ENCODE data around the gene RPL19.
A peak's percentile ranks its signal among the peaks of the same experiment; 100 is the strongest.

RPL19 gene

DNA sequence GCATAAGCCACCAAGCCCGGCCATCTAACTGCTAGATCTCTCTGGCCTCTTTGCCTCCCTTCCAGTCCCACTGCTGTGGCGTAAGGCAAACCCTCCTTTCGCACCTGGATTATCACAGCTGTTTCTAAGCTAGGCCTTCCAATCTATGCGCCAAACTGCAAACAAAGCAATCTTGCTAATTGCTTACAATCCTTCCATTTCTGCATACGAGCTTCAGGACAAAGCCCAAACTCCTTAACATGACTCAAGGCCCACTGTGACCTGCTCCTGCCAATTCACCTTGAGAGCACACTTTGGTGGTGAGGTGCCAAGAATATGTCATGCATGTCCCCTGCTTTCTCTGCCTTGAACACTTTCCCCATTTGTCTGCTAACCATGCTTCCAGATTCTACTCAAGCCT is 28.1 kb upstream of the RPL19 start:
- DNase-seq, result no peak

DNA sequence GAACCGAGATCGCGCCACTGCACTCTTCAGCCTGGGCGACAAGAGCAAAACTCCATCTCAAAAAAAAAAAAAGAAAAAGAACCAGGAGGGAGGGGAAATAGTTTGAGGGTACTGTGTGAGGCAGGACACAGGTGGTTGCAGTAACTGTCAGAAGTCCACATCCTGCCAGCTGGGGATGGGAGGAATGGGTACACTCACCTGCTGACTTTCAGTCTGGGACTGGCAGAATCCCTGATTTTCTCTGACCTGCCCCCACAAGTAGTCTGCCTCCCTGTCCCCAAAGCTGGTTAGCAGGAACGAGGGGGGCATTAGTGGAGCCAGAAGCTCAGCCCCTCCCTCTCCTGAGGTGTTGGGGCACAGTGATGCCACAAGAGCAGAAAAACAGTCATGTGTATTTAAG is 27.0 kb upstream of the RPL19 start:
- DNase-seq, result no peak

DNA sequence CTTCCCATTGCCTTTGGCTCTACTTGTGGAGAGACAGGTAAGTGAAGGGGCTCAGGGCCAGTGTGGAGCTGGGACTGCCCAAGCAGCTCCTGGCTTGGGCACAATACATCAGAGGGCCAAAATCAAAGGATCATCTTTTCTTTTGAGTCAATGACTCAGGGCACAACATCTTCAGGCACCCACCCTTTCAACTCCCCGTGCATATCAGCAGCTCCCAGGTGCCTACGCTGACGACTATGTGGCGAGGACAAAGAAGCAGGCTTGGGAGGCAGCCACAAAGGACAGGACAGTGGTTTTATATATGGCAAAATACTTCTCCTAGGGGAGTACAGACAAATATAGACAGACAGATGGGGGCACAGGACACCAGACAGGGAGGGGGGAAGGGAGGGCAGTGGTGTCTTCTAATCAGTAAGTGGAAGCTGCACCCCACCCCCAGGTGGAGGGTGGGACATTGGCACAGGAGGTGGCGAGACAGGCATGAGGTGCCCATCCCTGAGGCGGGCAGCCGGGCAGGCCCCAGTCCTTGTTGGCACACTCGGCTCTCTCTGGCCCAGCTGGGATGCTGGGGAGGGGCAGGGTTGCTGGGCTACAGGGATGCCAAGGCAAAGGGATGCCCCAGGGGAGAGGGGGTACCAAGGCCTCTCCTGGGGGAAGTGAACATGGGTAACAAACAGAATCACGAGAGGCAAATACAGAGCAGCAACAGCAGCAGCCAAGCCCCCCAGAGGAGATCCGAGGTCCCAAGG is 26.4 kb upstream of the RPL19 start:
- DNase-seq, result peak in 2 of 51 donors; percentile 10 to 23

DNA sequence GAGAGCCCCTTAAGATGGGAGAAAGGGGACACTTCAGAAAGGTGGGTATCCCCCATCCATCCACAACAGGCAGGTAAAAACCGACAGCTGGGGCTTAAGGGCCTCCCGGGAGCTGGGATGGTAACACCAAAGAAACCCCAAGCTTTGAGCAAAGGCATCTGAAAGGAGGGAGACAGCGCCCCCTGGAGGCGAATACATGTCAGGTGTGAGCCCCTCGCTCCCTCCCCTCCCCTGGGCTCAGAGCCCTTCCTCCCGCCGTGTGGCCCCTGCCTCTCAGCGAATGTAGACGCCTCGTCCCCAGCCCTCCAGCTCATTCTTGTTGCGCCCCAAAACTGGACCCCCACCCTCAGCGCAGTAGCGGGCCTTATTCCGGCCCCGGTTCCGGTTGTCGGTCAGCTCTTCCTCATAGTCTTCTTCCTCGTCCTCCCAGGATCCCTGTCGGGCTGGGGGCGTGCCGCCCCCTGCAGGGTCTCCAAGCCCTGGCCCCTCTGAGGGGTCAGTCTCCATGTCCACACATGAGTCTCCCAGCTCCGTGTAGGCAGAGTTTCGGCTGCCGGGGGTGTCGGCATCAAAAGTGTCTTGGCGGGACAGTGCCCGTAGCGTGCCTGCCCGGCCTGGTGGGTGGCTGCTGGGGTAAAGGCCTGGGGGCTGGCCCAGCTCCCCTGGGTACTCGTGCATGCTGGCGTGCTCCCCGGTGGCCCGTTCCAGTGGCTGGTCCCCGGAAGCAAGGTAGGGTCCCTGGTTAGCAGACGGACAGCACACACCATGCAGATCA is 25.0 kb upstream of the RPL19 start:
- peak in 36 of 51 donors; percentile 12 to 76 (median 44) for DNase-seq

DNA sequence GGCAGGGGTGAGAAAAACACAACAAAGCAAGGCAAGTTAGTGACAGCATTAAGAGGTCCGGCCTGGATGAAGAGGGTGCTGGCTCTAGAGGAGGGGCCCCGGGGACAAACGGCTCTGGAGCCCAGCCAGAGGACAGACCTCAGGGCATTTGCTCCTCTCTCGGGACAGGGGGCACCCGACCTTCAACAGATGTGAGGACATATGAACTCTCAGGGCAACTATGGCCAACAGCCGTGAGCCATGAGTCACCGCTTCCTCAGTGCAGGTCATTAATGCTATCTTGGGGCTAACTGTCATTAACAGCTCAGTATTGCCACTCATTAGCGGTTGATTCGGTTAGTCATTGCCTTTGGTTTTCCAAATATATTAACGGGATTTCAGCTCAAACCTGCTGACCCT is 24.4 kb upstream of the RPL19 start:
- no peak for DNase-seq

DNA sequence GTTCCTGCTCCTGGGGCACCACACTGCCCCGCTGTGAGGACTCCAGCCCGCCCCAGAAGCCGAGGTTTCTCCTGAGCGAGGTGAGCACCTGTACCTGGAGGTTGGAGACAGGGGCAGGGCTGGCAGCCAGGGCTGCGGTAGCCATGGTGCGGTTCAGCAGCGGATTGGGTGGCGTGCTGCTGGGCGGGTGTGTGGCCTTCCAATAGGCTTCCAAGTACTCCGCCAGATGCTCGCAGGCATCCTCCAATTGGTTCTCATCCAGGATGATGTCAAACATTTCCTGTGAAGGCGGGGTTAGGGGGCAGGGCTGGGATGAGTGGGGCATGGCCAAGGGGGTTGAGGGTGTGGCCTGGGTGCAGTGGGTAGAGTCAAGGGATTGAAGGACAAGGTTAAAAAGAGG is 22.8 kb upstream of the RPL19 start:
- DNase-seq, result no peak

DNA sequence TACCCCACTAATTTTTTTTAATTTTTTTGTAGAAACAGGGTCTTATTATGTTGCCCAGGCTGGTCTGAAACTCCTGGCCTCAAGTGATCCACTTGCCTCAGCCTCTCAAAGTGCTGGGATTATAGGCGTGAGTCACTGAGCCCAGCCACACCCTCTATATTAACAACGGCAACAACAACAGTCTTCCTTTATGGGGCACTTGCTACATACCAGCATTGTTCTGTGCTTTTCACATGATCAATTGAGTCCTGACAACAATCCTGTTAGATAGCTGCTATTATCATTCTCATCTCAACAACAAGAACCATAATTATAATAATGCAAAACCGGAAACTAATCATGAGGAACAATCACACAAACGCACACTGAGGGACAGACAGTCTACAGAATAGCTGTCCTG is 21.5 kb upstream of the RPL19 start:
- DNase-seq, result no peak

DNA sequence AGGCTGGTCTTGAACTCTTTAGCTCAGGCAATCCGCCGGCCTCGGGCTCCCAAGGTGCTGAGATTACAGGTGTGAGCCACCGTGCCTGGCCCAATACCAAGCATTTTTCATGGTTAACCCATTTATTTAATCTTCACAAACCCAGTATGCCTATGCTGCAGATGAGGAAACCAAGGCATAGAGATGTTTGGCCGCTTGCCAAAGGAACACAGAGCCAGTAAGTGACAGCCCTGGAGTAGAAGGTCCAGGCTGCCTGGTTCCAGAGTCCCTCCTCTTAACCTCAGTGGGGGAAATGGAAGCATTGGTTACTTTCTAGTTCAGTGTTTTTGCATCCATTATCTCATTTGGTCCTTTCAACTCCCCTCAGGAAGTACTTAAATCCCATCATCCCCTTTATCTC is 18.8 kb upstream of the RPL19 start:
- DNase-seq, result no peak

DNA sequence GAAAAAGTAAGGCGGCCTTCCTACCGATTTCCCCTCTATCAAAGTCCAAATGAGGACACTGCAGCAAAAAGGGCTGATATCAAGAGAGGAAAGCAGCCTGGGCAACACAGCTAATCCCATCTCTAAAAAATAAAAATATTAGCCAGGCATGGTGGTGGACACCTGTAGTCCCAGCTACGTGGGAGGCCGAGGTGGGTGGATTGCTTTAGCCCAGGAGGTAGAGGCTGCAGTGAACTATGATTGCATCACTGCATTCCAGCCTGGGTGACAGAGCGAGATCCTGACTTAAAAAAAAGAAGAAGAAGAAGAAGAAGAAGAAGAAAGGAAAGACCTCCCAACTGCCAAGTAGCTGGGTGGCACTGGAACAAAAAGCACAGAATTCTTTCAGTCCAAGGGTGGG is 17.0 kb upstream of the RPL19 start:
- DNase-seq, result no peak

DNA sequence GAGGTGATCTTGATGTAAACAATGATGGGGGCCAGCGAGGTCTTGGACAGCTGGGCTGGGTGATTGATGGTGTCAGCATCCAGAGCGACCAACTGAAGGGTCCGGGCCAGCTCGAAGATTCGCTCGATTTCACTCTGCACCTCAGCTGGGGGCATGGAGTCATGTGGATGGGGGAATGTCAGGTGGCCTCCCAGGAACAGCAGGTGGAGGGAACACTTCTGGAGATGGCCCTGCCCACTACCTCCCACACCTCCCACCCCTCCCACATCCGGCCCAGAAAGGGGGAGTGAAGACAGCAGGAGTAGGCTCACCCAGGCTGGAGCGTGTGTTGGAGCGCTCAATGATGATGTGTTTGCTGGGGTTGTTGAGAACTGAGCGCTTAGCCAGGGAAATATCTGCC is 16.4 kb upstream of the RPL19 start:
- DNase-seq, result no peak

DNA sequence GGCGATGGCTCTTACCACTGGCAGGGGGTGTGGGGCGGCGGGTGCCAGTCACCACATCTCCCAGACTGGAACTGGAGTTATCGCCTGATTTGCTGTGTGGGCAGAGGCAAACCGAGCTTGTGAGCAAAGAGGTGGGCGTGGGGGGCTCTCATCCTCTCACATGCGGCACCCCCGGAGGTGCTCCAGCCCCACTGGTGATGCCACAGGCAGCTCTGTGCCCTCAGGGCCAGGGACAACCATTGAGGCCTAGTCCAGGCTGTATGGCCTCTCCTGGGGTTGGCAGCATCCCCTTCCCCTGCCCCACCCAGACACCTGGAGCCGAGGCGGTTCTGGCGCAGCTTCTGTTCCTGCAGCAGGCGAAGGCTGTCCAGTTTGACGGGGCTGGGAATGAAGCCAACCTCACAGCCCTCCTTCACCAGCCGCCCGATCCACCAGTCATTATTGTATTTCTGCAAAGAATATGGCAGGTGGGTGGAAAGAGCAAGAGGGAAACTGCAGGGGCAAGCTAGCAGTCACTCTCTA is 13.5 kb upstream of the RPL19 start:
- no peak for DNase-seq

DNA sequence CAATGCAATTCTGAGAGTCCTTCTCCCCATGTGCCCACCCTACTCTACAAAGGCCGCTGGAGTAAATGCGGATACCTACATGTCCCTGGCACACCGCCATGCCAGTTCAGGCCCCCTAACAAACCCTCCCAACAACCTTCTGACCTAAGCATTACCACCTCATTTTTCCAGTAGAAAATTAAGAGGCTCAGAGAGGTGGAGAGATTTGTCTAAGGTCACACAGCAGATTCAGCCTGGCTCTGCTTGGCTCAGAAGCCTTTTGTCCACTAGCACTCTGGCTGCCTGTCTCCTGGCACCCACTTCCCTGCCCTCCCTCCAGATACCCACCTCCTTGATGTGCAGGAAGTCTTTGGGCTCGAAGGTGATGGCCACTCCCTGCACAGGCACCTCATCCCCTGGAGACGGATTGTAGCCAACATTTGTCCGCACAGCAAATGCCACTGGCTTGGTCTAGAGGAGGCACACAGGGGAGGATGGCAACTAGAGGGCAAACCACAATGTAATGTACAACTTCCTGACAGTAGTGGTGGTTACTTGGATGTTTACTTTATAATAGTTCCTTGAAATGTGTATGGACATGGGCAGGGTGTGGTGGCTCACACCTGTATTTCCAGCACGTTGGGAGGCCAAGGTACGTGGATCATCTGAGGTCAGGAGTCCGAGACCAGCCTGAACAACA is 12.8 kb upstream of the RPL19 start:
- DNase-seq, result no peak

DNA sequence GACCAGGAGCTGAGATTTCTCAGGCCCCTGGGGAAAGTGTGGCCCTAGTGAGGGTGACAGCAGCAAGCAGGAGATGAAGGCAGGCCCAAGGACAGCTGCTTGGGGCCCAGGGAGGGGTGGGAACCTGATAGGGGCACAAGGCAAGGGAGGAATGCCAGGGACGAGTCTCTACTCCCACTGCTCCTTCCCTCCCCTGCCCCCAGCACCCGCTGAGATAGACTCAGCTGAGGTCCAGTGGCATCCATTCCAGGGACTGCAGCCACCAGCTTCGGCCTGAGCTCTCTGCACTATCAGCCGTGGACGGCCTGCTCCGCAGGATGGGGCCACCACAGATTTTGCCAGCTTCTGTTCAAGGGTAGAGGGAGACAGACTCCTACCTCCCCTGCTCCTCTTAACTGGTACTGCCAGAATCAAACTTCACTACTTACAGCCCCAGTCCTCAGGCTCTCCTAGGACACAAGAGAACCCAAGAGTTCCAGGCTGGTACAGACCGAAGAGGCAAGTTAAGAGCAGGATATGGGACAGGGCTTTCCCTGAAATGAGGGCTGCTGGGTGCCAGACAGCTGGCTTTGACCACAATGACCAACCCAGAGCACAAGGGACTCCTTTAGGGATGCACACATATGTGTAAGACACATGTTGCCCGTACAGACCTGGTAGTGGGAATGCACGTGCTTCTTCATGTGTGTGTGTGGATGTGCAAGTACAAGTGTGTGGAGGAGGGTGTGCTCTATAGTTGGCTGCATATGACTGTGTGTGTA is 8.2 kb upstream of the RPL19 start:
- DNase-seq, result no peak

DNA sequence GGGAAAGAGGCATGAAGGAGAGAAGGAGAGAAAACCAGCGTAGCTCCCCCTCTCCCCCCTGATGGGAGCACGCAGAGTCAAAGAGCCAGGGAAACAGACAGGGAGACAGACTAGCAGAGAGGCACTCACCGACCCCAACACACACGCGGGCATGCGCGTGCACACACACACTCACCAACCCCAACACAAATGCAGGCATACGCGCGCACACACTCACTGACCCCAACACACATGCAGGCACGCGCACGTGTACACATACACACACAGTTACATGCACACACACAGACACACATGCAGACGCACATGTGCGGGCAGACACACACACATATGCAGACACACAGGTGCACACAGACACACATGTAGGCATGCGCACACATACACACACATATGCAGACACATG is 7.2 kb upstream of the RPL19 start:
- no peak for DNase-seq

DNA sequence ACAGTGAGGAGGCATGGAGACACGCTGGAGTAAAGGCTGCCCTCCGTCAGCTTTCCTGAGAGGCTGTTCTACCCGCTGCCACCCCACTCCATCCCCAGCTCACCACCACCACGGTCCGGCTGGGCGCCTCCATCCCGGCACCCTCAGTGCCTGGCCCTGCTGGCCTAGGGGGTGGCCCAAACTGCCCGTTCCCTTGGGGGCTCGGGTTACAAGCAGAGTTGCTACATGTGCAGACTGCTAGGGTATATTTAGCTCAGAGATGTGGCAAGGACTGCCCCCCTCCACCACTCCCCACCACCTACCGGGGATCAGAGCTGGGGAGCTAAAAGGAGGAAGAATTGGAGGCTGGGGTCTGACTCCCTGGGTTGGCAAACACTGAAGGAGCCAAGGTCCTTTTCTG is 6.7 kb upstream of the RPL19 start:
- no peak for DNase-seq

DNA sequence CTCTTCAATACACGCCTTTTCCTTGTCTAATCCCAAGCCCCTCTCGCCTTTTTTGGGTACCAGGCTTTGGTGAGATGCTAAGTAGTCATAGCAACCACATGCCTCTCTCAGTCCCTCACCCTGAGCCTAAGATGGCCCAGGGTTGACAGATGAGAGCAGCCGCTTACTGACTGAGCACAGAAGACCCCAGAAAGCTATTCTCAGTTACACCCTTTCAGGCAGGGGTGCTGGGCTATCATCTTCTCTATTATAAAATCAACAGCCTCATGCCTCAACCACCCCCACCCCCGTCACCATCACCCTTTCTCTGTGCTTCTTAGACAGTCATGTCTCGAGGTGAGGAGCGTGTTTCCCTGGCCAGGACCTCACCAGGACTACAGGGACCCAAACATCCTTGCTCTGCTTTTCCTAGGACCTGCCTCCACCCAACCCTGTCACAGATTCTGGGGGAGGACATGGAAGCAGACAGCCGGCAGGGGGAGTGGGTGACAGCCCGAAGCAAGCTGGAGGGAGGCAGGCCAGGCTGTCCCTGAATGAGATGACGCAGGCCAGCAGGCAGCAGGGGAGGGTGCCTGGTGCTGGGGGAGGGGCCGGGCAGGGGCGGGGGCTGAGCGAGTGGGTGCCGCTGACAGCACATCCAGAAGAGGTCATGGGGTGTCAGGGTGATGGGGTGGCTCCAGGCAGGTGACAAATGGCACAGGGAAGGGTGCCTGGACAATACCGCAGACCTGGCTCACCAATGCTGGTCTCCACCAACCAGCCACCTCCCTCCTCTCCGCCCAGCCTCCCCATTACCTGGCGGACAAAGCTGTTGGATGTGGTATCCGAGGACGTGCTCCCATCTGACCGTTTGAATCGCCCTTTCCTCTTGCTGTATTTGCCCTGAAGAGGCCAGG is 5.7 kb upstream of the RPL19 start:
- peak in 45 of 51 donors; percentile 20 to 83 (median 64) for DNase-seq

DNA sequence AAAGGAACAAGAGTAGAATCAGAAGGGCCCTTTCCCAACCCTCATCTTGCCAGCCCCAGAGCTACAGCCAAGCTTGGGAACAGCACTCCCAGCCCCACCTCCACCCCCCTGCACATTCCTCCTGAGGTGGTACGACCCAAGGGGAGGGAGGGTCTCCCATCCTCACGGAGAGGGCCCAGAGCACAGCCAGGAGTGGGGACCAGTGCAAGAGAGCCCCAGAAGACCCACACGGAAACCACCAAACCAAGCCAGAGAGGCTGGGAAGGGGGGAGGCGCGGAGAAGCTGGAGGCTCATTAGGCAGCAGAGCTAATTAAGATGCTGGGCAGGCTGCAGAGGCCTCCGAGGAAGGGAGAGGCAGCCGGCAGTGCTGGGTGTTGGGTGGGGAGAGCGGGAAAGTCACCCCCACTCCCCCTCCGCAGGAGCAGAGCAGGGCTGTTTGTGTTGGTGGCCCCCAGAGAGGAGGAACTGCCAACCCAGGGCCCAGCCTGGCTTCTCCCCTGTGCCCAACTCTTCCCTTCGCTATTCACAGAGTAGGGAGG is 5.0 kb upstream of the RPL19 start:
- peak in 33 of 51 donors; percentile 19 to 74 (median 49) for DNase-seq

DNA sequence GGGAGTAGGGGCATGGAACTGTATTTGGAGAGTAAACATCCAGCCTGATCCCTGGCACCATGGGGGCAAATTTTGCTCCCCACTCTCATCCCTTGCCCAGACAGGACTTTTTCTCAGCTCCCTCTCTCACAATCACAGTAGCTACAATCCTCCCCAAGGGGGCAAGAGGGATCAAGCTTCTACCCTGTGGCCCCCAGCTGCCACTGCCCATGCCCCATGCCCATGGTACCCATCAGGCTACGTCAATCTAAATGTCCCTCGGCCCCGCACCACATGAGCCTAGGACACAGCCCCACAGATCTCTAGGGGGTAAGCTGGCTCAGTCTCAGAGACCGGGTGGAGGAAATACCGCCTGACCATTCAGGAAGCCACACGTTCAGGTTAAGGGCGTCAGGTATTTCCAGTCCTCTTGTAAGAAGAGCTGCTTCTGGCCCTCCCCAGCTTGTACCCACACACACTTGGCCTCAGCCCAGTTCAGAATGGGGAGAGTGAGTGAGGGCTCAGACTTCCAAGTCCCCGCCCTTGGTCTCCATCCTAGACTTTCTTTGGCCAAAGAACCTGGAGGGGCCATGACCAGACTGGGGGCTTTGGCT is 4.4 kb upstream of the RPL19 start:
- DNase-seq, result peak in 7 of 51 donors; percentile 9 to 58 (median 38)

DNA sequence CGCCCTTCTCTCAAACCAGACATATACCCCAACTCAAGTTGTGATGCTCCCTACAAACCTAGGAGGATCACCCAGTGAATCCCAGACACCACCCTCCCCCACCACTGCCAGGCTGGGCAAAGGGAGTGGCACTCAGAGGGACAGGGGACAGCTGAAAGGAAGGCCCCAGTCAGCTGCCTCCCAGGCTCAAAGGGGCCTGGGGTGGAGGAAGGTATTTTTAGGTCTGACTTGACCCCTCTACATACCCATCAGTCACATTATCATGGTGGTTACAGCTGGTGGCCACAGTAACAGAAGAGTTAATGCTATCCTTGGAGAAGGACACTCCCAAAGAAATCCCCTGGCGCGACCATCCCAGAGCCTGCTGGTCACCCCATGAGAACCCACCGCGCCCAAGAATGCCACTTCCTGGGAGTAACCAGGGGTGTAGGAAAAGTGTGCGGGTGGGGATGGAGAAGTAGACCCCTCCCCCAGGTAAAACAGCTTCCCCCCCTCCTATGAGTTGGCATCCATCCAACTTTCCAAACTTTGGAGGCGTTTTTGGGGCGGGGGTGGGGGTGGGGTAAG is 3.8 kb upstream of the RPL19 start:
- peak in 2 of 51 donors; percentile 8 to 28 for DNase-seq
